Mesenchymal stem cell (in vitro differentiated cells and primary cell): ENCODE measurements around the gene GTF2F2. TPM values are rescaled to one million over a fixed set of nuclear protein-coding genes. Genes with fewer than 3 reads are reported as not detected.

Experiments used
- small RNA-seq: library from polyadenylated mRNA; stranded (forward); fragments of <200 nt; extraction: miRNeasy Mini kit (QIAGEN cat#:217004); gene quantifications from one replicate; pipeline ENCODE3, GENCODE V24; 2013; ENCODE audit warnings: low read depth

The GTF2F2 gene

Small RNA genes lying within 50 kb of the gene (small RNA-seq; reads per million reads assigned to genes)
- gene AL138693.1 = not detected
- not detected for gene AL138963.2
